Activated T-cell treated with anti-CD3 and anti-CD28 coated beads for 24 hours (primary cell): ENCODE measurements around the gene RAB8A.
"Not testable (repeated sequence)": the region's sequence is repeated elsewhere in the genome, so short reads cannot be mapped to it uniquely, and the experiment has no call there.

Experiments
- DNase-seq: peaks from one replicate; pipeline ENCODE4 v3.0.0-alpha.2; 2020; ENCODE audit warnings: low read depth

The RAB8A gene

DNA sequence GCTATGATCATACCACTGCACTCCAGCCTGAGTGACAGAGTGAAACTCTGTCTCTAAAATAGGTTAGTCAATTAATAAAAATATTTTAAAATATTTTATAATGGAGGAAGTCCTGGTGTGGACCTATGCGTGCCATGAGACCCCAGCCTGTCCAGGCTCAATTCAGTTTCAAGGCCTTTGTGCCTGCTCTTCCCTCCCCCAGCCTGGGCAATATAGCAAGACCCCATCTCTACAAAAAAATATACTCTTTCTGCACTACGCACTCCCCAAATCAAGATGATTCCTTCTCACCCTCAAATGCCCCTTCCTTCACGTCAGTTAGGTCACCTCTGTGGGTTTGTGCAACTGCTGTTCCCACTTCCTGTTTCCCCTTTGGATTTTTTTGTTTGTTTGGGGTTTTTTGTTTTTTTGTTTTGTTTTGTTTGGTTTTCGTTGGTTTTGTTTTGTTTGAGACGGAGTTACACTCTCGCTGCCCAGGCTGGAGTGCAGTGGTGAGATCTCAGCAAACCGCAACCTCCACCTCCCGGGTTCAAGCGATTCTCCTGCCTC, 30.4 kb downstream of the RAB8A start:
- no peak for DNase-seq

DNA sequence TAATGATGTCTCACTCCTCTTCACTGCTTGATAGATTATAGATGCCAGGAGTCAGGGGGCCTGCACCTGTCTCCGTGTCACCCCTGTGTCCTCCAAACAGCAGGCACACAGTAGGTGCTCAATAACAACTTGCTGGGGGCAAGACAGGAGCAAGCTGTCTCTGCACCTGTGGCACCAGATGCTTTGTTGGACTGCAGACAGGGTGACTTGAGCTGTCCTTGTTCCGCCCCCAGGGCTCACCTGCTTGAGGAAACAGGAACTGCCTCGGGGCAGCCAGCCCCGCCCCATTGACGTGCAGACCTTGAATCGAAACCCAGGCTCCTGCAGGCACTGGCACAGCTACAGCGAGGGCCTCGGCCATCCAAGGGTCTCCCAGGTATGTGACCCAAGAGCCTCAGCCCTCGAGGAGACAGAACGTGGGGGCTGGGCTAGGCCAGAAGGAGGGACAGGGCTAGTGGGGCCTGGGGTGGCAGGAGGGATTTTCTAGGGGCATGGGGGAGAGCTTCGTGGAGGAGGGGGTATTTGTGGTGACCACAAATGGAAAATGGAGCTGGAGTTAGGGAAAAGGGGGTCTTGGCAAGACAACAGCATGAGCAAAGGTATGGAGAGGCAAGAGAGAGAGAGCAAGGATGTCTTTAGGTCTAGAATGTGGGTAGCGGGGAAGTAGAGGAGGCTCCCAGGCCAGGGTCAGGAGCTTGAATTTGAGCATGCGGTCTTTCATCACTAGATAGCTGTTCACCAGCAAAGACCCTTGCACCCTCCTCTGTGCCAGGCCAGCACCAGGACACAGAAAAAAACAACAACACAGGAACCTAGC, 31.9 kb downstream of the RAB8A start, which contains the start of gene HSH2D:
Gene HSH2D (plus strand): TSS at position 287 of the 817 bp plus-strand sequence. CDS start 5,066 bp downstream, outside the sequence.
- DNase-seq: peak; percentile 57

DNA sequence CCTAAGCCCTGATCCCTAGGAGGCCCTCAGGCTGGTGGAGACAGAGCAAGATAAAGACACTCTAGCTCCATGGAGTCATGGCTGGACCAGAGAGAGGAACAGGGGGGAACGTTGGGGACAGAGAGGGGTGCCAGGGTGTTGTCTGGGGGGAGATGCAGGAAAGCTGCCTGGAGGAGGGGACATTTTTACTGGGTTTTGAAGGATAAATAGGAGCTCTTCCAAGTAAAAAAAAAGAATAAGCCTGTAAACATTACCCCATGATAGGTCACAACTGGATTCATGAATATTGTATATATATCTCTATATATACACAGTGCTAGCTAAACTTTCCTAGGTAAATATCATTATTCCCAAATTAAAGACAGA, 32.5 kb downstream of the RAB8A start:
- DNase-seq: no peak

DNA sequence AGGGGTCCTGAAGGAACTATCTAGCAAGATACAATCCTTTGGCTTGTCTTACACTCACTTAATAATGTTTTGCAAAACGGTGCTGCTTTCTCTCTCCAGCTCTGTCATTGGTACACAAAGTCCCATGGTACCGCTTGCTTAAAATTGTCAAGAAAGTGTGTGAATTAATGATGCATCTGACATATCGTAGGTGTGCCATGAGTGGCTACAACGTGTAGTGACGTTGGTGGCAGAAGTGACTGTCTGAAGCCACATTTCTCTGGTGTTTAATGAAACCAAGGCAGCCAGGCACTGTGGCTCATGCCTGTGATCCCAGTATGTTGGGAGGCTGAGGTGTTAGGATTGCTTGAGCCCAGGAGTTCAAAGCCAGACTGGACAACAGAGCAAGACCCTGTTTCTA, 34.4 kb downstream of the RAB8A start:
- no peak for DNase-seq

DNA sequence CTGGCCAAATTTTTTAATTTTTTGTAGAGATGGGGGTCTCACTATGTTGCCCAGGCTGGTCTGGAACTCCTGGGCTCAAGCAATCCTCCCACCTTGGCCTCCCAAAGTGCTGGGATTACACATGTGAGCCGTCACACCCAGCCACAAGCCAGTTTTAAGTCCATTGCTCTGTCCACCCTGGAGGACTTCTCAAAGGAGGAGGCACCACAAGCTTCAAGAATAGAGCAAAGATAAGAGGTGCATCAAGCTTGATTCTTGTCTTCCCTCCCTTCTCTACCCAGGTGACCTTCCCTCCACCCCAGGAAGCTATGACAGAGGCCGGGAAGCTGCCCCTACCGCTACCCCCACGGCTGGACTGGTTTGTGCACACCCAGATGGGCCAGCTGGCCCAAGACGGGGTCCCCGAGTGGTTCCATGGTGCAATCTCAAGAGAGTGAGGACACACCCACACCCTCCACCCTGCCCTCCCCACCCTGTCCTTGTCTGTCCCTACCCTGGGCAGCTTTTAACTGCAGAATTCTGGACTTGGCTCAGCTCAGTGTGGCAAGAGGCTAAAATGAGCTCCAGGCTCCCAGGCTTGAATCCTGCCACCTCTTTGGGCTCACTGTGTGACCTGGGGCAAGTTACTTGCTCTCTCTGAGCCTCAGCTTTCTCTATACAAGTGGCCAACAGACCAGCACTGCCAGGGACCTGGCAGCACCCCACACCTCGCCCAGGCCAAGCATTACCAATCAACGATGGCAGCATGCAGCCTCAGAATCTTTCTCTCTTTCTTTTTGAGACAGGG, 36.9 kb downstream of the RAB8A start:
- DNase-seq: no peak

DNA sequence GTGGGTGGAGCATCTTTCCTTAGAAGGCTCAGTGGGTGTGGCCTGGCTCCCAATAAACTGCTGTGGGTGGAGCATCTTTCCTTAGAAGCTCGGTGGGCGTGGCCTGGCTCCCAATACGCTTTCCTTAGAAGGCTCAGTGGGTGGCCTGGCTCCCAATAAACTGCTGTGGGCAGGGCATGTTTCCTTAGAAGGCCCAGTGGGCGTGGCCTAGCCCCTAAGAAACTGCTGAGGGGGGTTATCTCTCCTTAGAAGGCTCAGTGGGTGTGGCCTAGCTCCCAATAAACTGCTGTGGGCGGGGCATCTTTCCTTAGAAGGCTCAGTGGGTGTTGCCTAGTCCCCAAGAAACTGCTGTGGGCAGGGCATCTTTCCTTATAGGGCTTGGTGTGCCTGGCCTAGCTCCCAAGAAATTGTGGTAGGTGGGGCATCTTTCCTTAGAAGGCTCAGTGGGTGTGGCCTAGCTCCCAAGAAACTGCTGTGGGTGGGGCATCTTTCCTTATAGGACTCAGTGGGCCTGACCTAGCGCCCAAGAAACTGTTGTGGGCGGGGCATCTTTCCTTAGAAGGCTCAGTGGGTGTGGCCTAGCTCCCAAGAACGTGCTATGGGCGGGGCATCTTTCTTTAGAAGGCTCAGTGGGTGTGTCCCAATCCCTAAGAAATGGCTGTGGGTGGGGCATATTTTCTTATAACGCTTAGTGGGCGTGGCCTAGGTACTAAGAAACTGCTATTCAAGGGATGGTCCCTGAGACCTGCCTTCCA, 42.1 kb downstream of the RAB8A start:
- no peak for DNase-seq

DNA sequence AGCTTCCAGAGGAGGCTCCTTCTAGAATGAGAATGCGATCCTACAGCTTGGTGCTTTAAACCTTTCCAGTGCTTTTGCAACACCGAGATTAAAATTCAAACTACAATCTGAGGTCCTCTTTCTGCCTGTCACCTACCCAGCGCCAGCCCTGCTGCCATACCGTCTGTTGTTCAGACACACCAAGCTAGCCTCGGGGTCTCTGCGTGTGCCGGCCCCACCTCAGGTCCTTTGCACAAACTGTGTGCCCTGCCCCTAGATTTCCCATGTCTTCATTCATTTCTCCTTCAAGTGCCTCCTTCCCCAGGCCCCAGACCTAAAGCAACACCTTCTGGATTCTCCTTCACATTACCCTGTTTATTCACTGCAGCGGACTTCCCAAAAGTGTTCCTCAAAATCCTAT, 42.9 kb downstream of the RAB8A start:
- DNase-seq: no peak

DNA sequence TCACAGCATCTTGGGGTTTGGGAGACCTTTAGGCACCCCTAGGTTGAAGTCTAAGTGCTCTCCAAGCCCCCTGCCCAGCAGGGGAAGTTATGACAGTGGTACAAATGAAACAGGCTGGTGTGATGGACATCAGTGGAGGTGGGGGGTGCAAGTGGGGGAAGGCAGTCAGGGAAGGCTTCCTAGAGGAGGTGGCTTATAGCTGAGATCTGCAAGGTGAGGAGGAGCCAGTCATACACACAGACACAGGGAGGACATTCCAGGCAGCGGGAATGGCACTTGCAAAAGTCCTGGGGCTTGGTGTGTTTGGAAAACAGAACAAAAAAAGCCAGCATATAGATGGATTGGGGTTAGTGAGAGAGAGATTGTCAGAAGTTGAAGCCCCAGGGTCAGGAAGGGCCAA, 43.4 kb downstream of the RAB8A start:
- DNase-seq: no peak

DNA sequence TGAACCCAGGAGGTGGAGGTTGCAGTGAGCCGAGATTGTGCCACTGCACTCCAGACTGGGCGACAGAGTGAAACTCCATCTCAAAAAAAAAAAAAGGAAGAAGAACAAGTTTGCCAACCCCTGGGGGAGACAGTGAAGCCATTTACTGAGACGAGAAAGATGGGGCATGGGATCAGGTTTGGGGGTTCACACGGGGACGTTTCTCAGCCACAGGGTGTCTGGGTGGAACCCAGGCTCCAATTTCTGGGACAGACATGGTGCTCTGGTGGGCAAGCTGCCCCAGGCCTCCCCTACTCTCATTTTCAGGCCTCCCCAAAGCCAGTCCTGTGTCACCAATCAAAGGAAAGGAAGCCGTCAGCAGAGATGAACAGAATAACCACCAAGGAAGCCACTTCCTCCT, 45.2 kb downstream of the RAB8A start:
- no peak for DNase-seq

DNA sequence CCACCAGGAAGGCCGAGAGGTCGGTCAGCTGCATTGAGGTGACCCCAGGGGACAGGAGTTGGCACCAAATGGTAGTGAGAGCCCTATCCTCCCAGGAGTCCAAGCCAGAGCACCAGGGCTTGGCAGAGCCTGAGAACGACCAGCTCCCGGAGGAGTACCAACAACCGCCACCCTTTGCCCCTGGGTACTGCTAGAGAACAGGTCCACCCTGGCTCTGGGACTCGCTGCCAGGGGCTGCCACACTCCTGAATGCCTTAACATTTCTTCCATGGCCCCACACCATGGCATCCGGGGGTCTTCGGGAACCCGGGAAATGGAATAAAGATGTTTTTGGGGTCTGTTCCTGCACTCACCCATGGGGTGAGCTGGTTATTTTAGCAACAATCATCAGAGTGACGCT, 45.9 kb downstream of the RAB8A start:
- DNase-seq: no peak

DNA sequence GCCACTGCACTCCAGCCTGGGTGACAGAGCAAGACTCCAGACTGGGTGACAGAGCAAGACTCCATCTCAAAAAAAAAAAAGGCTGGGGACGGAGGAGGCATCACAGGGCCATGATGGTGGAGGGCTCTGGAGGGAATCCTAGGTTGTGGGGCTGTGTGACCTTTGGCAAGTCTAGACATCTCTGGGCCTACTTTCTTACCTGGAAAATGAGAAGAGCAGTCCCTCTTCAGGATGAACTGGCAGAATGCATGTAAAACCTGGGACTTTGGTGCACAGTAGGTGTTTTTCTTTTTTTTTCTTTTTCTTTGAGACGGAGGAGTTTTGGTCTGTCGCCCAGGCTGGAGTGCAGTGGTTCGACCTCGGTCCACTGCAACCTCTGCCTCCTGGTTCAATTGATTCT, 48.0 kb downstream of the RAB8A start:
- DNase-seq: no peak

DNA sequence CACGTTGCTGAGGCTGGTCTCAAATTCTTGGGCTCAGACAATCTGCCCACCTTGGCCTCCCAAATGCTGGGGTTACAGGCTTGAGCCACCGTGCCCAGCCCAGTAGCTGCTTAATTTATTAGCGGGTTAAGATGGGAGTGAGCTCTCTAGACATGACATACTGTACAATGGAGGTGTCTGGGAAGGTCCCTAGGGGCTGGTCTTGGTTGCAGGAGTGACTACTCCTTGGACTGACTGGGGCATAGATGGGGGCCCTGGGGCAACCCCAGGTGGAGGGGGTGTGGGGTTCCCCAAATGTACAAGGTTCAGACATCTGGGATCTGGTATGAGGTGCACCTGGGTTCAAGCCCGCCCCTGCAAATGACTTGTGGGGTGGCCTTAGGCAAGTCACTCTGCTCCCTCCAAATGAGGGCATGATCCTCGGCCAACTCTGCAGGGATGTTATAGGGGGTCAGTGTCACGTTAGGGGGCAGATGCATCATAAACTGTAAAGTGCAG, 48.8 kb downstream of the RAB8A start:
- DNase-seq: no peak

DNA sequence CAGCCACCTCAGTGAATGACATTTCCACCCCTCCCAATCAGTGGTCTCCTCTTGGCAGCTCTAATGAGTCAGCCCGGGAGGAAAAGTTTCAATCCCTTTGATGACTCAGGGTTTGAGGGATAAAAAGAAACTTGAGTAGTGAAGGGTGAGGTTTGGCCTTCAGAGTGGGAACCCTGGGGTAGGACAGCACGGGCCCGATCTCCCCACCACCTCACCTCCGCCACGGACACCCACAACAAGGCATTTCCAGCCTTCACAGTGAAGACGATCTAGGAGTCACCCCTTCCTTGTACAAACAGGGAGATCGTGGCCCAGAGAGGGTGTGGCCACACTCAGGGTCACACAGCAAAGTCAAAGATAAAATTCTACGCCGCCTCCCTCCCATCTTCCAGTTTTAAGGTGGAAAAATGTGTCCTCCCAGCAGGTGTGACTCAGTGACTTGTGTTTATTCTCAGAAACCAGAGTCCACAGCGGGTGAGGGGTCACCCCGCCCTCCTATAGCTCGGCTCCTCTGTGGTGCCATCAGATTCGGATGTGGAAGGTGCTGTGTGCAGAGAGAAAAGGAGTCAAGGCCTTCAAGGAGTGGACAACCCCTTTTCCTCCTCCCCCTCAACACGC, 49.4 kb downstream of the RAB8A start:
- peak; percentile 27 for DNase-seq

DNA sequence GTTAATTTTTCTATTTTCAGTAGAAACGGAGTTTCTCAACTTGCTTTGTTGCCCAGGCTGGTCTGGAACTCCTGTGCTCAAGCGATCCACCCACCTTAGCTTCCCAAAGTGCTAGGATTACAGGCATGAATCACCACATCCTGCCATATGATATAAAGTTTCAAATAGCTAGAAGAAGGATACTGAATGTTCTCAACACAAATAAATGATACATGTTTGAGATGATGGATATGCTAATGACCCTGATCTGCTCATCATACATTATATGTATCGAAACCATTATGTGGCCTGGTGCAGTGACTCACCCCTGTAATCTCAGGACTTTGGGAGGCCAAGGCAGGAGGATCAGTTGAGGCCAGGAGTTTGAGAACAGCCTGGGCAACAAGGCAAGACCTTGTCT, 50.2 kb downstream of the RAB8A start:
- DNase-seq: peak; percentile 11

DNA sequence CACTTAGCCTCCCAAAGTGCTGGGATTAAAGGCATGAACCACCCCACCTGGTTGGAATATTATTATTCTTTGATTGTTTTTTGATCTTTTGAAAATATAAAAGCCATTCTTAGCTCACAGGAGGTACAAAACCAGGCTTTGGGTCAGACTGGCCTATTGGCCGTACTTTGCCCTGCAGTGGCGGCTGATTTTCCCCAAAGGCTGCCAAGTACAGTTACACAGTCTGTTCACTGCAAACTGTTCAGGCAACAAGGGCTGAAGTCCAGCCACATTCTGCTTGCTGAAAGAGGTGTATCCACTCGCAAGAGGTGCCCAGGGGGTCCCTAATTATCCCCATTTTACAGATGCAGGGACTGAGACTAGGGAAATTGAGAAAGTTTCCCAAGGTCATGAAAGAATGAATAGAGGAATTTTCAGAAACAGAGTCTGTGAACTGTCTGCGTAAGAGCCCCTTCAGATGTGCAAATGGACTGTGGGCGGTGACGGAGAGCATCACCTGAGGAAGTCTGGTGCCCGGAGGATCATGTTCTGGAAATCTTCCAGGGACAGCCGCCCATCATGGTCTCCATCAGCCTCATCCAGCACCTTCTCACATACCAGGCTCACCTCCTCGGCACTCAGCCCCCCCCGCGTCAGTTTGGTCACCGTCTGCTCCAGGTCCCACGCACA, 52.7 kb downstream of the RAB8A start:
- no peak for DNase-seq

DNA sequence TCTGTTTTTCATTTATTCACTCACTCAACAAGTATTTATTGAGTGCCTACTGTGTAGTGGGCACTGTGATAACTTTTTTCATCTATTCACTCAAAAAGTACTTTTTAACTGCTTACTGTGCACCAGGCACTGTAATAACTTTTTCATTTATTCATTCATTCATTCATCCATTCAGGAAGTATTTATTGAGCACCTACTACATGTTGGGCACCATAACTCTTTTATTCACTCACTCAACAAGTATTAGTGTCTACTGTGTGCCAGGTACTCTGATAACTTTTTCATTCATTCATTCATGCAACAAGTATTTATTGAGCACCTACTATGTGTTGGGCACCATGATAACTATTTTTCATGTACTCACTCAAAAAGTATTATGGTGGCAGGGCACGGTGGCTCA, 54.7 kb downstream of the RAB8A start:
- DNase-seq: no peak

DNA sequence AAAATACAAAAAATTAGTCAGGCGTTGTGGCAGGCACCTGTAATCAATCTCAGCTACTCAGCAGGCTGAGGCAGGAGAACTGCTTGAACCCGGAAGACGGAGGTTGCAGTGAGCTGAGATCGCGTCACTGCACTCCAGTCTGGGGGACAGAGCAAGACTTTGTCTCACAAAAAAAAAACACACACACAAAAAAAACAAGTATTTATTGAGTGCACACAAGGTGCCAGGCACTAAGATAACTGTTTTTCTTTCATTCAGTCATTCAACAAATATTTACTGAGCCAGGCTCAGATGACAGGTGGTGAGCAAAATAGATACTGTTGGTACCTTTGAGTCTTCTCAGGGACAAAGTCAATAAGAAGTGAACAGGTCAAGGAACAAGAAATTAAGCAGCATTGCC, 55.4 kb downstream of the RAB8A start:
- DNase-seq: no peak

DNA sequence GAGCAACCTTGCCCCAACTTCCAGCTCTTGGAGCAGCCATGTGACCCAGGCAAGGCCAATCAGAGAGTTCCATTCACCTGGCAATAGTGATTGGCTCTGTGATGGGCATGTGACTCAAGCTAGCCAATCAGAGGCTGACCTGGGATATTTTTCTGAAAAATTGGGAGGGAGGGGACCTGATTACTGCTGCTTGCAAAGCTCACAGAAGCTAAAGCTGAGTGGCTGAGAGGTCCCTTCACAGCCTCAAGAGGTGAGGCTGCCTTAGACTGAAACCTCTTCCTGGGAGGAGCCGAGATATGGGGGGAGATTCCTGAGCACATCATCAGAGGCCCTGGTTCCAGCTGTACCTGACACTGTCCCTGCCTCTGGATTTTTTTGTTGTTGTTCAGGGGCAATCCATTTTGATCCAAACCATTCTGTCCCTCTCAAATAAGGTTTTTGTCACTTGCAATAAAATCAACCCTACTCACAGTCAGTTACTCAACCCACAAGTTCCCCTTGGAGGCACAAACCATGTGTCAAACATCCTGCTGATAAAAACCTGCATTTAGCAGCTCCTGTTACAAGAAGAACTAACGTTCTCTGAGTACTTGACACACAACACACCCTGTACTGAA, 56.9 kb downstream of the RAB8A start:
- no peak for DNase-seq

DNA sequence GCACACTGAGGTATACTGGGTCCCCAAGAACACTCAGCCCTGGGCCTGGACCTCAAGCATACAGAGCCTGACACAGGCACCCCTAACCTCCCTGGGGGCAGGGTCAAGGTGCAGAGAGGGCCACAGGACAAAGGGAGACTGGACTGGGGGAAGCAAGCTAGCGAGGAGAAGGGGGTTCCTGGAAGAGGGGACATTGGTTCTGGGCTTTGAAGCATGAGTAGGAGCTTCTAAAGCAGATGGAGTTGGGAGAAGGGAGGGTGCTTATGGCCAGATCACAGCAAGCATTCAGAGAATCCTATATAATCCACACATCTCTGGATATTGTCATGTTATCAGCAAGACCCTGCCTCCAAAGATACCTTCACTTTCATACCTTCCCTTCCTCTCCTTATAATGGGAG, 58.4 kb downstream of the RAB8A start:
- no peak for DNase-seq

DNA sequence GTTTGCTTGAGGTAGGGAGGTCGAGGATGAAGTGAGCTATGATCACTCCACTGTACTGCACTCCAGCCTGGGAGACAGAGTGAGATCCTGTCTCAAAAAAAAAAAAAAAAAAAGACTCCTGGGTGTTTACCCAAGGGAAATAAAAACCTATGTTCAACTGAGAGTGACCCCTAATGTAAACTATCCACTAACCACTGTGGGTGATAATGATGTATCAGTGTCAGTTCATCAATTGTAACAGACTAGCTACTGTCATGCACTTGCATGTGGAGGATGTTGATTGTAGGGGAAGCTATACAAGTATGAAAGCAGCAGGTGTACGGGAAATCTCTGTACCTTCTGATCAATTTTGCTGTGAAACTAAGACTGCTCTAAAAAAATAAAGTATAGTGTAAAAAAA, 64.3 kb downstream of the RAB8A start:
- DNase-seq: no peak

DNA sequence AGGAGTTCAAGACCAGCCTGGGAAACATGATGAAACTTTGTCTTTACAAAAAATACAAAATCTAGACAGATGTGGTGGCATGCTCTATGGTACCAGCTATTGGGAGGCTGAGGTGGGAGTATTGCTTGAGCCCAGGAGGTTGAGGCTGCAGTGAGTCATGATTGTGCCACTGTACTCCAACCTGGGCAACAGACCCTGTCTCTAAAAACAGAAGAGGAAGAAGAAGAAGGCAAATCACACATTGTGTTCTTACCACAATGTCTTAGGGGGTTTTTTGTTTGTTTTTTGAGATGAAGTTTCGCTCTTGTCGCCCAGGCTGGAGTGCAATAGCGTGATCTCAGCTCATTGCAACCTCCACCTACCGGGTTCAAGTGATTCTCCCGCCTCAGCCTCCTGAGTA, 67.2 kb downstream of the RAB8A start:
- DNase-seq: not testable (repeated sequence)
